HepG2 (cell line): Measurements from ENCODE around the gene HS3ST3A1.

Source experiments
- CEBPB ChIP-seq: IDR thresholded peaks from 2 replicates; pipeline ENCODE4 v1.6.1; 2011; ENCODE audit warnings: low read depth, low read length, improper control_type of control experiment, borderline replicate concordance
- CREM ChIP-seq, 2 experiments: sonication (generic) in 1 of 2; formaldehyde crosslinking in 1 of 2; IDR thresholded peaks; 2 replicates each; pipeline versions ENCODE4 v1.4.0 to v1.6.1; 2016 to 2020; ENCODE audit warnings: antibody characterized with exemption in 1 of 2, mild to moderate bottlenecking in 1 of 2, missing genetic modification reagents in 1 of 2
- CTCF ChIP-seq: sonication (generic); formaldehyde crosslinking; IDR thresholded peaks from 2 replicates; pipeline ENCODE4 v1.5.0; 2020; ENCODE audit warnings: mild to moderate bottlenecking, missing genetic modification reagents, moderate library complexity
- UBTF ChIP-seq: sonication (generic); formaldehyde crosslinking; IDR thresholded peaks from 2 replicates; pipeline ENCODE4 v1.4.0; 2020; ENCODE audit warnings: mild to moderate bottlenecking, missing genetic modification reagents

GRCh38 chr17:13595599-13595899 lies 6.2 kb downstream of the HS3ST3A1 start:
- TF ChIP-seq UBTF (no peak), CEBPB (no peak), CTCF (no peak), CREM (IDR thresholded peaks at IDR 0.05) (no peak), CREM (CRISPR knock-in tag; IDR thresholded peaks at IDR 0.05) (no peak)
